Stimulated activated naive CD4-positive, alpha-beta T cell treated with Interleukin-2 at 50 U/mL for 16 hours (primary cell): ENCODE results near the gene CMIP.
"Not testable (repeated sequence)": the region's sequence is repeated elsewhere in the genome, so short reads cannot be mapped to it uniquely, and the experiment has no call there.

Experiments
- DNase-seq: peaks from one replicate; lab custom pipeline; 2025; lab: John Stamatoyannopoulos, UW

CMIP gene

DNA sequence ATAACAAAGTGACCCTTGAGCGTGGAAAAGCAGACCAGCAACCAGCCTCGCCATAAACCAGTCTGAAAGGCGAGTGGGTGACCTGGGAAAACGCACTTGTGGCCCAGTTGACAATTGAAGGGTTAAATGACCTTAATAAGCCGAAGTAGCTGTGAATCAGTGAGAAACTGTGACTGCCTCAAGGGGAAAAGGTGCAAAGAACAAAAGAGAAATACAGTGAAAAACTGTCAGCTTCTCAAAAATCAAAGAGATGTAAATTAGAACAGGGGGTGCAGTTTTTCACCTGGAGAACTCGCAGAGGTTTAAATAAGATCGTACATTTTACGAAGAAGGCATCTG lies 124.1 kb downstream of the CMIP start:
- DNase-seq: no peak

DNA sequence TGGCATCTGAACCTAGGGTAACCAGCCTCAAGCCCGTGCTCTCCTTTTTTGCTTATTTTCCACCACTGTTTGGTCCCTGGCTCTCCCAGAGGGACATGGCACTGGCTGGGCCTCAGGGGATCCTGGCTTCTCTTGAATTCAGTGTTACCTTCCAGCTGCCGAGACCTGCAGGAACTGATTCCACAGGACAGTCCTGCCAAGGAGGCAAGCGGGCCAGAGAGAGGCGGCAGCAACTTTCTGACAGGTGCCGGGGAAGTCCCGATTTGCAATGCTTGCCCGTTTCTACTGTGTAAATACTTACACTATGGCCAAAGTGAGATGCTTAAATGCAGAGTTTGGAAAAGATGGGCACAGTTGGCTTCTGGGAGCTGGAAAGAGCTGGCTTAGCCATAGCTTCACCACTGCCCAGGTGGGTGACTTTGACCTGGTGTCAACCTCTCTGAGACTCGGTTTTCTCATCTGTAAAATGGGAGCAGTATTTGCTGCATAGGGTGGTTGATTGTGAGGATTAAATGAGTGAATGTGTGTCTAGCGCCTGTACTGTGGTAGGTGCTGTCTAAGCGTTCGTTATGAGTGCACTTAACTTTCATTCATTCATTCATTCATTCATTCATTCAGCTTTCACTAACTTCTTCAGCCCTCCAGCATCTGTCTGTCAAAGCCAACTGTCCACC lies 124.9 kb downstream of the CMIP start:
- no peak for DNase-seq

DNA sequence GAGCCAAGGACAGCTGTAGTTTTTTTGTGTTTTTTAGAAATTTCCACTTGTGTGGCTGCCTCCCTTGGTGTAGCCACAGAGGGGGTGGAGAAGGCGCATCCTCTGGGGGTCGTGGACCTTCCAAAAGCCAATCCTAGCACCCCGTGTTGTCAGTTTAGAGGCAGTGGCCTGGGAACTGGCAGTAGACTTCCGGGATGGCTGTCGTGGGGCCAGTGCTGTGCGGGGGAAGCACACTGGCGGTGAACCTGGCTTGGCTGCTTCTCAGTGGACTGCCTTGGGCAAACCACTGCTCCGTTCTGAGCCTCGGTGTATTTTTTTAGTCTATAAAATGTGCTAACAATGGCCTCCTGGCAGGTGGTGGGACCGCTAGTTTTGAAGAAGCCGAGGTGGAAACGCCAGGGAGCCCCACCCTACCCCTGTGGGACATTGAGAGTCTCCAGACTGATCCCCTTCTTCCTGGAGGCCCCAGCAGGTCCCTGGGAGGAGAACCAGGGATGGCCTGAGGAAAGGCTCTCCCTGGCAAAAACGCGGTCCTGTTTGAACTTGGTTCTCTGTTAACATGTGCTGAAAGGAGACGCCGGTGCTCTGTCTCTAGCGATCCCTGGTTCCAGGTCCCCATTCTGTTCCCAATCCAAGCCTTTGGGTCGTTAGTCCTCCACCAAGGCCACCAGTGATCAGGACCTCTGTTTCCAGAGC lies 125.7 kb downstream of the CMIP start:
- no peak for DNase-seq

DNA sequence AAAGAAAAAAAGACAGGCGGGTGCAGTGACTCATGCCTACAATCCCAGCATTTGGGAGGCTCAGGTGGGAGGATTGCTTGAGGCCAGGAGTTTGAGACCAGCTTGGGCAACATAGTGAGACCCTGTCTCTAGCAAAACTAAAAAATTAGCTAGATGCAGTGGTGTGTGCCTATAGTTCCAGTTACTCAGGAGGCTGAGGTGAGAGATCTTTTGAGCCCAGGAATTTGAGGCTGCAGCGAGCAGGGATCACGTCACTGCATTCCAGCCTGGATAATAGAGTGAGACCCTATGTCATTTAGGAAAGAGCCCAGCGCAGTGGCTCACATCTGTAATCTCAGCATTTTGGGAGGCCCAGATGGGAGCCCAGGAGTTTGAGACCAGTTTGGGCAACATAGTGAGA lies 126.6 kb downstream of the CMIP start:
- no peak for DNase-seq

DNA sequence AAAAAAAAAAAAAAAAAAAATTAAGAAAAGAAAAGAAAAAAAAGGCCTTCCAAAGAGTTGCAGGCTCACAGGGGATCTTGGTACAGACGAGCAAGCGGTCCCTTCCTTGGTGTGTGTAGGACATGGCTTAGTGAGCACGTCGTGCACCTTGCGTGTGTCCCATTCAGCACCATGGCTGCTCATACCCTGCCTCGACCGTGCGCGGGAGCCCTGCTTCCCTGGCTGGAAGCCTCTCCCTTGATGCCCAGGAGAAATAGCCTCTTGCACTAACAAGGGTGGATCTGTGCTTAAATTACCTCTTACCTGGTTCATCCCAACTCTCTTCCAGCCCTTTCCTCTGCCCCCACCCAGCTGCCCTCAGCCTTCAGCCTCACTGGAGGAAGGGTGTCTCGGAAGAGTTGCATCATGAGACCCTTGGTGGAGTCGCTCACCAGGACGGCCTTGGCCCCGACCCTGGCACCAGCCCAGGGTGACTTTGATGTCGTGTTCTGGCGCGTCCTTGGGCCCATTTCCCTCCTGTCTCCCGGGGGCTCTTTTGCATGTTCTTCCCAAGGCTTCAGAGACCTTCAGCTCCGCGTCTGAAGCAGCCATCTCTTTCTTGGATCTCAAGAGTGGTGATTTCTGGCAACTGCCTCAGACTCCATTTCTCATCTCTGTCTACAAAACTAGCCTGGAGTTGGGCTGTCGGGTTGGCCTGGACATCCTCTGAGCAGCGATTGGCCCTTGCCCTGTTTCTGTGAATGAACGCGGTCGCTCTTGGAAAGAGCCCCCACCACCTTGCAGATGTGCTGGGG lies 127.2 kb downstream of the CMIP start:
- DNase-seq: no peak

DNA sequence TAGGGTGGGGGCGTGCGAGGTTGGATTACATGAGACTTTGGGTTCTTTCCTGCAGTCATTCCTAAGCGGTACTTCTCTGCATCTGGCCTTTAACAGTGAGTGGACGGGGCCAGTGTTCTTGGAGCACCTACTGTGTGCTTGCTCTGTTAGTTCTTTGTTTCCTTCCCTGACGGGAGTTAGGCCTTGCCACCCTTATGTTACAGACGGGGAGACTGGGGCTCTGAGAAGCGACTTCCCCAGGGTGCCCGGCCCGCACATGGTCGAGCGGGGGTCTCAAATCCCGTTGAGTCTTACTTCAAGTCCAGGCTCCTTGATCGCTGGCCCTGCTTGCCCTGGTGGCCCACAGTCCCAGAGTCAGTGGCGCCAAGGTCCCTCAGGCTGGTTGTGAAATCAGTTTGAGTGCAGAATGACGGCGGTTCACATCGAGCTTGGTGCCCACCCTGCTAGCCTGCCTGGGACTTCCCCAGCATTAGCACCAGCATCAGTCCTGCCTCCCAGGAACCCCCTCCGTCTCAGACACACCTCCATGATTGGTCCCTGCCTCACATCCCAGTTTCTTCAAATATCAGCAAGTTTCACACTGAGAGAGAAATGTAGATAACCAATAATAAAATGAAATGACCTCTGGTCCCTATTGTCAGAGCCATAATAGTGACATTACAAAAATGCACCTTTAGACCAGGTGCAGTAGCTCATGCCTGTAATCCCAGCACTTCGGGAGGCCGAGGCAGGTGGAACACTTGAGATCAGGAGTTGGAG lies 128.0 kb downstream of the CMIP start:
- no peak for DNase-seq

DNA sequence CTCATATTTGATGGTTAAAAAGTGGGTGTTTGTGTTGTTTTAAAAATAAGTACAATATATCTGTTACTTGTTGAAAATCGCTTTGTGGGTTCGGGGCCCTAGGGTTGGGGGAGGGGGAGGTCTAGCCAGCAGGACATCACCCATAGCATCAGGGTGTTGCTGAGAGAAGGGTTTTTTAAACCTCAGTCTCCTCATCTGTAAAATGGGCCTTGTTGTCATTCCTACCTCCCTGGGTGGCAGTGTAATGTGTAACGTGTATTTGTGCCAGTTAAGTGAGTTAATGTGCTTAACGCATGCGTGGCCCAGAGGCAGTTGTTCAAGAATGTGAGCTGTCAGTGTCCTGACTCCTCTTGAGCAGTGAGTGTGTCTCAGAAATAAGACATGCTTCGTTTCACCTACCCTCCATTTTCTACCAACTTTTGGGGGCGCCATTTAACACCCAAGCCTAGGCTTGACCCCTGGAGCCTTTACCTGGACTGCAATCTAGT lies 129.0 kb downstream of the CMIP start:
- no peak for DNase-seq

DNA sequence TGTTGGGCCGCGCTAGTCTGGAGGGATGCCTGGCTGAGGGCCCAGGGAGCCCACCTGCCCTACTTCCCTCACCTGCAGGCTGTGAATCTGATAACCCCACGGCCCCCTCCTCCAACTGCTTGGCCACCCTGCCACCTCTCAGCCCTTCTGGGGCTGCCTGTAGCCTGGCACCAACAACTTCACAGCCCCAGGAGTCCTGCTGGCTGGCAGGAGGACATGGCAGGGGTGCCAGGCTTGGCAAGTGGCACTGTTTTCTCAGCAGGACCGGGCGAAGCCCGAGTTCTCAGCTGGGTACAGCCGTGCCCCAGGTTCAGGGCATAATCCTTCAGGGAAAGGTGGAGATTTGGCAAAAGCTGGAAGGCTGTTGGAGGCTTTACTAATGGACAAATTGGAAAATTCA lies 129.6 kb downstream of the CMIP start:
- DNase-seq: no peak

DNA sequence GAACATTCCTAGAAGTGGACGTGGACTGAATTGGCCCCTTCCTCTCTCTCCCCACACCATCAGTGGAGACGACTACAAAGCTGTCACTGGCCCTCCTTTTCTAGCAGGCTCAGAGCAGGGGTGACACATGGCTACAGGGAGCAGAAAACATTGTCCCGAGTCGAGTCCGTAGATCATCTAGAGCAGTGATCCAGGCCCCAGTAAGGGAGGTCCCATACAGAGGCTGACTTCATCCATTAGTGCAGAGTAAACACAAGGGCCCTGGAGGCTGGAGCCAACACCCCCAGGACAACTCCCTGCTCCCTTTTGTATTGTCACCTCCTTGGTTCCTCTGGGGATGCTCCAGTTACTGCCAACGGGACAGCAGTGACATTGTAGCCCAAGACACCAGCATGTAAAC lies 130.7 kb downstream of the CMIP start:
- DNase-seq: no peak

DNA sequence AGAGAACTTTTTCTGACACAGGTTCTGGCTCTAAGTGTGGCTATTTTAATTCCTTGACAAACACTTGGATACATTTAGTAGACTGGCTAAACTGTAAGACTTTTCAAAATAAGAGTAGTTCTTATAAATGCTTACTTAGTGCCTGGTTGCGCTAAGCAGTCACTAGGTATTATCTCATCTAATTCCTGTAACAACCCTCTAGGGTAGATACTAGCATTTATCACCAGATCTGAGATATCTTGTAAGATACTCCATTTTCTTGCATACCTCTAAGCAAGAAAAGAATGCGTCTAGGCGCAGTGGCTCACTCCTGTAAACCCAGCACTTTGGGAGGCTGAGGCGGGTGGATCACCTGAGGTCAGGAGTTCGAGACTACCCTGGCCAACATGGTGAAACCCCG lies 131.2 kb downstream of the CMIP start:
- no peak for DNase-seq

DNA sequence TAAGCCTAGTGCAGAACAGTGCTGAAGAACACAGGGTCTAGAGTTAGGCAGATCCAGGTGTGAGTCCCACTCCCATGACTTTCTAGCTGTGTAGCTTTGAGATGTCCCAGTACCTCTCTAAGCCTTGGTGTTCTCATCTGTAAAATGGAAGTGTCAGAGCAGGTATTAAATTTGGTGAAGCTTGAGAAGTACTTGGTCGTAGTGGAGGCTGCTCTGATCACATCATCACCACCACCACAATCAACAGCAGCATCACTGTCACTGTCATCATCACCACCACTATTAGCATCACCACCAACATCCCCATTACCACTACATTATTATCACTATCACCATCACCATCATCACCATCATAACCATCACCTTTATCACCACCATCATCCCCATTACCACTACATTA lies 132.1 kb downstream of the CMIP start:
- DNase-seq: no peak

DNA sequence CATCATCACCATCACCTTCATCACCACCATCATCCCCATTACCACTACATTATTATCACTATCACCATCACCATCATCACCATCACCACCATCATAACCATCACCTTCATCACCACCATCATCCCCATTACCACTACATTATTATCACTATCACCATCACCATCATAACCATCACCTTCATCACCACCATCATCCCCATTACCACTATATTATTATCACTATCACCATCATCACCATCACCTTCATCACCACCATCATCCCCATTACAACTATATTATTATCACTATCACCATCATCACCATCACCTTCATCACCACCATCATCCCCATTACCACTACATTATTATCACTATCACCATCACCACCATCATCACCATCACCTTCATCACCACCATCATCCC lies 132.7 kb downstream of the CMIP start:
- not testable (repeated sequence) for DNase-seq

DNA sequence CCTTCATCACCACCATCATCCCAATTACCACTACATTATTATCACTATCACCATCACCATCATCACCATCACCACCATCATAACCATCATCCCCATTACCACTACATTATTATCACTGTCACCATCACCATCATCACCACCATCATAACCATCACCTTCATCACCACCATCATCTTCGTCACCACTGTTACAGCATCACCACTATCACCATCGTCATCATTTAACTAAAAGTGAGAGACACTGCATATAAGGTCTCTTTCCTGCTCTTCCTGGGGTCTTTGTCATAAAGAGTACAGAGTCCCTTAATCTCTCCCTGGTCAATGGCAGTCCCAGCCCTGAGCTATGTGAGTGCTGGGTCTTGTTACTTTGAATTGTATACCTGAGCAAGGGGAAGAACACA lies 133.5 kb downstream of the CMIP start:
- DNase-seq: no peak

DNA sequence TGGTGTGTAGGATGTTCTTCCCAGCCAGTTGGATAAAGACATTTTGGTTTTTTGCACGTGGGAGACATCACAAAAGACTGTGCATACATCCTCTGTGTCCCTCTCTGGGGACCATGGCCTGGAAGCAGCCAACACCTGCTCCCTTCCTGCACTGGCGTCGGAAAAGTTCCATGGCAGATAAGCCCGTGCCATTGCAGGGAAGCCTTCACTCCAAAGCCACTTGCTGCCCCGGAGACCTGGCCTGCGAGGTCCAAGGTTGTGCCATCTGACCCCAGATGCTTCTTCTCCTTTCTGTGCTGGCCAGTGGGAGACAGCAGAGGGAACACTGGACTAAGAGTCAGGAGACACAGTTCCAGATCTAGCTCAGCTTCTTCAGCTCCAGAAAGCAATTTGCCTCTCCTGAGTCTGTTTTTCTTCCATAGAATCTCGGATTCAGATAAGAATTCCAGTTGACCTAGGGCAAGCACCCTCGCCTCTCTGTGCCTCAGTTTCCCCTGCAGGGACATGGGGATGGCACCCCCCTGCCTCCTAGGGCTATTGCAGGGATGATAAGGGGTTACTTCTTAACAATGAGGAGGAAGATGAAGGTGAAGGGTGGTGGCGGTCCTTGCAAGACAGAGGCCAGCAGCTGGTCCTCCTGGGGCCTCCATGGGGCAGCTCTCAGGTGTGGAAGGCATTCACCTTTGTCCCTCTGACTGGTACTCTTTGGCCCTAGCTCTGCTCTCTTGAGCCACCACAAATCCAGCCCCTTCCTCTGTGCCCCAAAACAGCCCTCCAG lies 134.2 kb downstream of the CMIP start:
- DNase-seq: no peak

DNA sequence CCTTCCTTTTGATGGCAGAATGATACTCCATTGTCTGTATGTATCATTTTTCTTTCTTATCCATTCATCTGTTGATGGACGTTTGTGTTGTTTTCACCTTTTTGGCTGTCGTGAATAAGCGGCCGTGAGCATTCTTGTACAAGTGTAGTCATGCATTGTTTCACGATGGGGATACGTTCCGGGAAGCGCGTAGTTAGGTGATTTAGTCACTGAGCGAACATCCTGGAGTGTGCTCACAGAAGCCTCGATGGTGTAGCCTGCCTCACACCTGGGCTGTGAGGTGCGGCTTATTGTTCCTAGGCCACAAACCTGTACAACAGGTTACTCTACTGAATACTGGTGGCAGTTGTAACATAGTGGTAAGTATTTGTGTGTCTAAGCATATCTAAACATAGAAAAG lies 136.5 kb downstream of the CMIP start:
- no peak for DNase-seq

DNA sequence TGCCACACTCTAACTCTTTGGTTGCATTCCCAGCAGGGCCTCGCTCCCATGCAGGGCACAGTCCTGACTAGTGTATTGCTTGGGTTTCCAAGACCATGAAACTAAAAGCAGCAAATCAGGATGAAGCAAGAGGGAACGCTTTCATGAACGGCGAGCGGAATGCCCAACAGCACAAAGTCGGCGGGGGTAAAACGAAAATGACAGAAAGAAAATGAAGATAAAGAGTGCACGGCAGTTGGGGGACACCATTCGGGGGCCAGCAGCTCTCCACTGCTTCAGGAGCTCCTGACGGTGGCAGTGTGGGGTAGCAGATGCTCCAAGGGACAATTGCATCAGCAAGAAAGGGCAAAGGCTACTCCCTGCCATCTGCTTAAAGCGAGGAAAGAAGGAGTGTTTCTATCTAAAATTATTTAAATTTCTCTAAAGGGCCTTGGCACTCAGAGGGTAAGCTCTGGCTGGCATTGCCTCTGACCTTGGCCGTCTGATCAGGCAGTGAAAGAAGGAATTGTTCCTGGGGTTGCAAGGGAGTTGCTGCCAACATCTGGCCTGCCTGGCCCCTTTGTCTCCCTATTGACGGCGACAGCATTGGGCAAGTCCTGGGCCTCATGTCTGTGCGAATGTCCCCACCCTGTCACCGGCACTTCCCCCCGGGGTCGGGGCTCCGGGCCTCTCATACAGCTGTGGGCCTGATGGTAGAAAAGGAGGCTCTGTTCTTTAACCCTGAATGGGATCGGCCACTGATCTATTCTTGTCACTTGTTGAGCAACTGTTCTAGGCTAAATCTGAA lies 138.2 kb downstream of the CMIP start:
- no peak for DNase-seq

DNA sequence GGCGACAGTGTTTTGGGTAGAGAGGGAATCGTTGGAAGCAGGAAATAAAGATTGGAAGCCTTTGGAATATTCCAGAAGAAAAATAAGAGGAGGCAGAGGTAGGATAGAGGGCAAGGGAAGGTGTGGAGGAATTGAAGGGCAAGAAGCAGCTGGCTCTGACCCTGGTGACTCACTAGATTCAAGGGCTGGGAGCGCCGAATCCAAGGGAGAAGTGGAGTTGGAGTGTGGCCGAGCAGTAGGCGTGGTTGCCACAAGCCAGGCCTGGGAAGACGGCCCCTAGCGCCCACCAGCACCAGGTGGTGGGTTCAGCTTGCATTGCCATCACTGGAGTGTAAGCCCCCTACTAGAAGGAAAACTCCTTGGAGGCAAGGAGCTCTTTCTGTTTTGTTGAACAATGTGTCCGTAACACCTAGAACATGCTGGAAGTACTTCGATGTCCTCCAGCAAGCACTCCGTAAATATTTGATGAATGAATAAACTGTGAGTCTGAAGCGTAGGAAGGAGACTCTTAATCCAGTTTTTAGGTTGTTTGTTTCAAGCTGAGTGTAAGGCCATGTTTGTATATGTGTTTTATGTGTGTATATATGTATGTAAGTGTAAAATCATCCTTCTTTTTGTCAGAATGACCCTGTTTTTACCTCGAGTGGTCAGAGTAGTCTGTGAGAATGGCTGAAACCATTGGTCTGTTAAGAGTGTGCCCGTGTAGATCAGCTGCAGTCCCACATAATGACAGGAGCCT lies 139.5 kb downstream of the CMIP start:
- DNase-seq: no peak

DNA sequence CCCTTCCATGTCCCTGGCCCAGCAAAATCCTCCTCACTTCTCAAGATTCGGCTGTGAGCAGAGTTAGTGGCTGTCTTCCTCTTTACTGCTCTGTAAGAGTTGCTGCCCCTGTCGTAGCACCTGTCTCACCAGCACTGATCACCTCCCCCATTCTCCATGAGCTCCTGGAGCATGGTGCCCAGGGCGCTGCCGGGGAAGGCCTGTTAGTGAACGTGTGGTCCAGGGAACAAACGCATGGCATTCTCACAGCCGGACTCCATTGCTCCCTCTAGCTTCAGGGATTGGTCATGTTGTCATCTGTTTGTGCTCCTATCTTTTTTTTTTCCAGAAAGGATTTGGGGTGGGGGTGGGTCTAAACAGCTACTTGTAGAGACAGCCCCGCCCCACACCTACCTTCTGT lies 141.2 kb downstream of the CMIP start:
- no peak for DNase-seq

DNA sequence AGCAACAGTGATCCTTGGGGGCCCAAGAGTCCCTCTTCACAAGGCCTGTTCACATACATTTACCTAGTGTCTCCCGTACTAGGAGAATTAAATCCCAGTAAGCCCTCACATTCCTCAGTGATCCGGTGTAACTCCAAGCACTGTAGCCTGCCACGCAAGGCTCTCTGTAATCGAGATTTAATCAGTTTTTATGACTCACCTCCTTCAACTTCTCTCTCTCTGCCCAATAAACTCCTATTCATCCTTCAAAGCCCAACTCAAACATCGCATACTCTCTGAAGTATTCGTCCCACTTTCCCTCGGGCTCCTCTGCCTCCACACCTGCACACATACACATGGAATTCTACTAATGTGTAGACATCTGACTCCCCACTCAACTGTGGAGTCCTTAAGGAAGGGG lies 141.8 kb downstream of the CMIP start:
- DNase-seq: no peak

DNA sequence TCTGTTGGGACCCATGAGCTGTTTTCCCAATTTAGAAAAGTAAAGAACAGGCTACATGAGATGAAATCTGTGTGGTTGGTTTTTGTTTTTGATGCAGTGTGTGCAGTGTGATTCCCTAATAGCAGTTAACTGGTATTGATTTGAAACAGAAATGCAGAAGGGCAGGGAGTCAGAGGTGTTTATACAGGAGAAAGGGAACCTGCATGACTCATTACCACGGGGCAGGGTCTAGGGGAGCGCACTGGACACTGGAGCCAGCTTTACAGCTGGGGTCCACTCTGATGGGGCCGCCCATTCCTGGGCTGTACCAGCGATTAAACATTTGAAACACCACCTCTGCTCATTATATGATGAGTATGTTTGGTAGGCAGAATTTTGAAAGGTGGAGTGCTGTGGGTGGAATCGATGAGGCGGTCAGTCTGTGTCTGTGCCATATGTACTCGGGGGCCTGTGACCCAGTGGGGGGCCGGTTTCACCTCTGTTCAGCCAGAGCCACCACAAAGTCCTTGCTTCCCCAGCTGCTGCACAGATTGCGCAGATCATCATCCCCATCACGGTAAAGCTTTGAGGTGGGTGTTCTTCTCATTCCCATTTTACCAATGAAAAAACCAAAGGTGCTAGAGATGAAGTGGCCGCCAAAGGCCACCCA lies 142.5 kb downstream of the CMIP start:
- no peak for DNase-seq
